GM12878 (cell line): ENCODE measurements around the gene CHEK1. TPM values are rescaled to one million over a fixed set of nuclear protein-coding genes. Genes with fewer than 3 reads are reported as not detected.

ENCODE experiments used
- ATAC-seq: fragments of 200-7000 bp; cut with Tn5 transposase; 3 replicates; pipeline ENCODE4 v1.9.1; 2020; ENCODE audit warnings: mild to moderate bottlenecking, moderate library complexity
- BruUV-seq: library from RNA; stranded (reverse); fragments of 400-500 nt; replicated peaks from 2 replicates; lab custom pipeline; 2021; lab: Mats Ljungman, UMichigan
- CTCF ChIA-PET: fragments of 300-600 bp; sonication (Branson Sonifier 250); formaldehyde crosslinking; extraction: SDS; loops from one replicate; lab custom pipeline; 2021; ENCODE audit warnings: inconsistent platforms; lab: Yijun Ruan, JAX
- POLR2A ChIA-PET: fragments of 350-600 bp; formaldehyde crosslinking; extraction: SDS; loops from one replicate; lab custom pipeline; 2021; ENCODE audit warnings: inconsistent platforms; lab: Charles Lee
- RAD21 ChIA-PET: fragments of 300-600 bp; sonication (Branson Sonifier 250); formaldehyde crosslinking; loops from one replicate; lab custom pipeline; 2023; ENCODE audit warnings: antibody characterized with exemption; ENCODE audit not compliant: unreplicated experiment; lab: Charles Lee
- SMC1A ChIA-PET: fragments of 300-600 bp; sonication (Branson Sonifier 250); formaldehyde crosslinking; loops from one replicate; lab custom pipeline; 2023; ENCODE audit not compliant: unreplicated experiment, uncharacterized antibody; lab: Charles Lee
- DNase-seq: peaks from one replicate; pipeline ENCODE4 v3.0.0-alpha.2; 2011; ENCODE audit warnings: low read depth, low spot score
- FAIRE-seq: peaks from 3 replicates; lab custom pipeline; 2011; peaks lifted over from hg19 to GRCh38; lab: Jason Lieb, UNC
- H2AFZ ChIP-seq: 2 replicates; pipeline ENCODE4 v1.6.0; 2011; ENCODE audit warnings: low read depth, low read length, control low read depth; ENCODE audit not compliant: control insufficient read depth
- H3K27ac ChIP-seq: 2 replicates; pipeline ENCODE4 v1.5.1; 2011; ENCODE audit warnings: control low read depth; ENCODE audit not compliant: control insufficient read depth, insufficient read depth
- H3K27me3 ChIP-seq, 2 experiments: replicated peaks in 1 of 2; 2 replicates each; pipeline versions ENCODE4 v1.6.0 to v1.6.1; 2011; ENCODE audit warnings: low read length in 1 of 2; ENCODE audit not compliant: control insufficient read depth in 2 of 2, insufficient read depth in 2 of 2
- H3K36me3 ChIP-seq, 2 experiments: 2 replicates each; pipeline ENCODE4 v1.5.1; 2011; ENCODE audit warnings: low read length in 1 of 2; ENCODE audit not compliant: control insufficient read depth in 2 of 2, insufficient read depth in 2 of 2
- H3K4me1 ChIP-seq: 2 replicates; pipeline ENCODE4 v1.6.1; 2011; ENCODE audit warnings: mild to moderate bottlenecking, low read length, moderate library complexity, mixed read lengths; ENCODE audit not compliant: control insufficient read depth, insufficient read depth
- H3K4me2 ChIP-seq: 2 replicates; pipeline ENCODE4 v1.6.0; 2011; ENCODE audit warnings: control low read depth; ENCODE audit not compliant: control insufficient read depth, insufficient read depth
- H3K4me3 ChIP-seq: fragments of 200-600 bp; sonication (generic); 2 replicates; pipeline ENCODE4 v1.5.1; 2016
- H3K79me2 ChIP-seq: 2 replicates; pipeline ENCODE4 v1.6.0; 2011; ENCODE audit warnings: low read length; ENCODE audit not compliant: control insufficient read depth, insufficient read depth
- H3K9ac ChIP-seq: 2 replicates; pipeline ENCODE4 v1.8.0; 2011; ENCODE audit warnings: low read length, control low read depth, mixed read lengths; ENCODE audit not compliant: control insufficient read depth, insufficient read depth
- H3K9me3 ChIP-seq: replicated peaks from 3 replicates; pipeline ENCODE4 v1.5.1; 2011; ENCODE audit warnings: mild to moderate bottlenecking, low read length; ENCODE audit not compliant: control insufficient read depth, insufficient read depth
- H4K20me1 ChIP-seq: 2 replicates; pipeline ENCODE4 v1.6.0; 2011; ENCODE audit not compliant: control insufficient read depth, insufficient read depth
- BCL11A ChIP-seq: IDR thresholded peaks from 2 replicates; pipeline ENCODE4 v1.6.1; 2011; ENCODE audit warnings: low read depth, low read length
- MXI1 ChIP-seq: fragments of 150-350 bp; IDR thresholded peaks from 2 replicates; pipeline ENCODE4 v1.6.1; 2011; ENCODE audit warnings: low read depth, mild to moderate bottlenecking, inconsistent platforms, low read length, improper control_type of control experiment
- NBN ChIP-seq: fragments of 450-650 bp; IDR thresholded peaks from 2 replicates; pipeline ENCODE4 v1.6.1; 2016
- RB1 ChIP-seq: fragments of 450-650 bp; formaldehyde crosslinking; IDR thresholded peaks from 2 replicates; pipeline ENCODE4 v1.6.1; 2017; ENCODE audit warnings: mild to moderate bottlenecking, borderline replicate concordance
- SPI1 ChIP-seq: IDR thresholded peaks from 2 replicates; pipeline ENCODE4 v1.6.1; 2011; ENCODE audit warnings: low read depth, mild to moderate bottlenecking, low read length, moderate library complexity, borderline replicate concordance; ENCODE audit not compliant: insufficient read depth
- ZNF217 ChIP-seq: fragments of 450-650 bp; IDR thresholded peaks from 2 replicates; pipeline ENCODE4 v1.6.1; 2017; ENCODE audit warnings: antibody characterized with exemption, mild to moderate bottlenecking
- WGBS: methylation state at CpG from one replicate; pipeline ENCODE4 v1.1.6; 2016; ENCODE audit warnings: low lambda C conversion rate; ENCODE audit not compliant: insufficient replicate concordance, insufficient coverage; ENCODE audit errors: missing lambda C conversion rate; 5-methylcytosine and 5-hydroxymethylcytosine counted together
- in situ Hi-C: fragments of 300-500 bp; cut with MboI; formaldehyde crosslinking; loops from 9 replicates; pipeline ENCODE4 v1.14.3; 2018; ENCODE audit warnings: mixed read lengths
- intact Hi-C: fragments of 100-400 bp; cut with micrococcal nuclease; formaldehyde crosslinking; loops from one replicate; pipeline ENCODE4 v1.14.2; 2022; ENCODE audit not compliant: unreplicated experiment
- polyA plus RNA-seq, 11 experiments: library from polyadenylated mRNA; depleted of rRNA in 4 of 11; unstranded in 6 of 11; stranded (reverse) in 5 of 11; fragments of >200 nt; fragmentation: Nextera tagmentation in 4 of 11; fragmentation: Illumina TruSeq in 1 of 11; extraction: Ambion mirVana in 4 of 11; extraction: Trizol in 1 of 11; gene quantifications; 1 replicate in 1 of 11; 2 replicates in 10 of 11; pipeline versions ENCODE4 v1.2.1 to v1.2.3, GENCODE V29; 2011 to 2016; ENCODE audit warnings: inconsistent platforms in 2 of 11, missing spikeins in 2 of 11, low read depth in 1 of 11
- total RNA-seq, 4 experiments: library from RNA; depleted of rRNA in 3 of 4; stranded (reverse); fragments of >200 nt in 3 of 4; fragmentation: Illumina TruSeq in 1 of 4; extraction: Trizol in 1 of 4; gene quantifications; 2 replicates each; pipeline versions ENCODE4 v1.2.1 to v1.2.3, GENCODE V29; 2013 to 2021
- TF ChIP-seq, protein P1 (sequence below): IDR thresholded peaks from 2 replicates; pipeline ENCODE4 v1.6.1; 2012; ENCODE audit warnings: low read depth, low read length, improper control_type of control experiment

CHEK1 gene
- total and polyA plus RNA-seq, 10 of the 15 experiments (the other 5 are each of a cell fraction or from before 2014, with no cell fraction given), result 42.1 to 72.9 (median 65.6) TPM

- TF ChIP-seq SPI1 (no peak), MXI1 (no peak)
Observed at GRCh38 chr11:125587480-125587879, 37.5 kb upstream of the CHEK1 start (continued).

DNA sequence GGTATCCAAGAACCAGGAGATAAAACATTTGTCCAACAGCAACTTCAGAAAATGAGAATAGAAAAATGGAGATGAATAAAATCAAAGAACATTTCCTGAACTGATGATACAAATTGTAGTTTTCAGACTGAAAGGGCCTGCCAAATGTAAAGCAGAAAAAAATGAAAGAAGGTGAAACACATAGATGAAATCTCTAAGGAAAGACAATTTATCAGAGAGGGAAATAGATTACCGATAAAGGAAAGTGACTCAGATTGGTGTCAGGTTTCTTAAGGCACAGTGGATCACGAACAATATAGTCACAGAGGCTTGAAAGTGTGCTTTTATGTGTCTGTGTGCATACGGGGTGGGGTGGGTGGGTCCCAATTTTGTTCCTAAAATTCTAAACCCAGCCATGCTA, 36.5 kb upstream of the CHEK1 start:
- Histone ChIP-seq H3K4me2 (no peak overlapping the region), H3K27me3 (no peaks in the 10 kb centered on the region), H3K9me3 (no peaks in the 10 kb centered on the region), H3K4me3 (no peak overlapping the region), H3K79me2 (peaks cover 17% of the 10 kb centered on the region), H3K36me3 (peaks cover 0 to 3% of the 10 kb centered on the region in 2 experiments), H2AFZ (no peak overlapping the region), H3K9ac (no peak overlapping the region), H3K27ac (no peak overlapping the region), H3K4me1 (no peaks in the 10 kb centered on the region), H4K20me1 (no peaks in the 10 kb centered on the region)
- intact Hi-C loops (no loop called here), in situ Hi-C loops (no loop called here)
- no peak for ATAC-seq
- no peak for DNase-seq
- SMC1A ChIA-PET, result interaction anchor here (1.2 to 1.6 kb wide), 3 partner anchors 11 to 155 kb away, joined by 3 to 5 read pairs (median 4); no protein-coding TSS in a partner anchor
- BruUV-seq, result no TSS peak
- no peak for TF ChIP-seq RB1
- TF ChIP-seq, protein P1, sequence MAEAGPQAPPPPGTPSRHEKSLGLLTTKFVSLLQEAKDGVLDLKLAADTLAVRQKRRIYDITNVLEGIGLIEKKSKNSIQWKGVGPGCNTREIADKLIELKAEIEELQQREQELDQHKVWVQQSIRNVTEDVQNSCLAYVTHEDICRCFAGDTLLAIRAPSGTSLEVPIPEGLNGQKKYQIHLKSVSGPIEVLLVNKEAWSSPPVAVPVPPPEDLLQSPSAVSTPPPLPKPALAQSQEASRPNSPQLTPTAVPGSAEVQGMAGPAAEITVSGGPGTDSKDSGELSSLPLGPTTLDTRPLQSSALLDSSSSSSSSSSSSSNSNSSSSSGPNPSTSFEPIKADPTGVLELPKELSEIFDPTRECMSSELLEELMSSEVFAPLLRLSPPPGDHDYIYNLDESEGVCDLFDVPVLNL, result no peak
- TF ChIP-seq ZNF217, result no peak
- TF ChIP-seq BCL11A, result no peak
- no peak for TF ChIP-seq NBN
- RAD21 ChIA-PET, result no interaction called here
- WGBS, result 24% methylated on average over 3 of the region's 3 CpGs
- CTCF ChIA-PET, result interaction anchor here (1.7 kb wide), 1 partner anchor 18 kb away, joined by 6 read pairs; no protein-coding TSS in a partner anchor
- FAIRE-seq, result no peak
- POLR2A ChIA-PET, result interaction anchor here (0.6 to 6.0 kb wide), 3 partner anchors 19 to 913 kb away, joined by 3 to 90 read pairs (median 4); partner anchors contain the start of gene EI24
